ENCODE results near the gene TTLL8.
A peak's percentile ranks its signal among the peaks of the same experiment; 100 is the strongest.

TTLL8 gene

DNA sequence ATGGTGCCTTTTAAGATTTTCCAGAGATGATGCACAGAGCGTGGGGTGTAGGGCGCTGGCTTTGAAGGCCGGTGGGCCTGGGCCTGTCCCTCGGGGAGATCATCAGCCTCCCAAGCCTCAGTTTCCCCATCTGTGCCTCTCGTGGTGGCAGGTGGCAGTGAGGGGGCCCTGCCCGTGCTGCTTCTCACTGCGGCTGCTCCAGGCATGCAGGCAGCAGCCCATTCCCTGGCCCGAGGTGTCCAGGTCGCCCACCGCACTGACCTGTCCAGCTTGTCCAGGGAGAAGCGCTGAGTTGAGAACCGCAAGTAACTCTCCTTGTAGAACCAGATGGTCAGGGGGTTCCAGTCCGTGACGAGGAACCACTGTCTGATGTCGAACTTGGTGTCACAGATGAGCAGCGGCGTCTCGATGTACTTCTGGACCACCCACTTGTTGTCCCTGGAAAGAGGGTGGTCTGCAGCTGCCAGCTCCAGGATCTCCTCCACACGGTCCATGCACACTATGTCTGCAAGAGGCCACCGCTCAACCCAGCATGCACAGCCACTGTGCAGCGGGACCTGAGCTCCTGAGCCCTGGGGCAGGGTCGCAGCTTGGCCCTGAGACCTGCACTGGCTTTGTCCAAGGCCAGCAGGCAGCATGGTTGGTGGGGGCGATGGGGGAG lies 25.0 kb downstream of the TTLL8 start:
- DNase-seq (ENCODE audit: low read depth) = no peak
- H3K4me3 ChIP-seq (ENCODE audit: low read depth, low read length) = no peak overlapping the region
- TF ChIP-seq, protein P1, sequence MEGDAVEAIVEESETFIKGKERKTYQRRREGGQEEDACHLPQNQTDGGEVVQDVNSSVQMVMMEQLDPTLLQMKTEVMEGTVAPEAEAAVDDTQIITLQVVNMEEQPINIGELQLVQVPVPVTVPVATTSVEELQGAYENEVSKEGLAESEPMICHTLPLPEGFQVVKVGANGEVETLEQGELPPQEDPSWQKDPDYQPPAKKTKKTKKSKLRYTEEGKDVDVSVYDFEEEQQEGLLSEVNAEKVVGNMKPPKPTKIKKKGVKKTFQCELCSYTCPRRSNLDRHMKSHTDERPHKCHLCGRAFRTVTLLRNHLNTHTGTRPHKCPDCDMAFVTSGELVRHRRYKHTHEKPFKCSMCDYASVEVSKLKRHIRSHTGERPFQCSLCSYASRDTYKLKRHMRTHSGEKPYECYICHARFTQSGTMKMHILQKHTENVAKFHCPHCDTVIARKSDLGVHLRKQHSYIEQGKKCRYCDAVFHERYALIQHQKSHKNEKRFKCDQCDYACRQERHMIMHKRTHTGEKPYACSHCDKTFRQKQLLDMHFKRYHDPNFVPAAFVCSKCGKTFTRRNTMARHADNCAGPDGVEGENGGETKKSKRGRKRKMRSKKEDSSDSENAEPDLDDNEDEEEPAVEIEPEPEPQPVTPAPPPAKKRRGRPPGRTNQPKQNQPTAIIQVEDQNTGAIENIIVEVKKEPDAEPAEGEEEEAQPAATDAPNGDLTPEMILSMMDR (IDR thresholded peaks at IDR 0.05; ENCODE audit: low read depth, low read length, missing control alignments) = no peak

DNA sequence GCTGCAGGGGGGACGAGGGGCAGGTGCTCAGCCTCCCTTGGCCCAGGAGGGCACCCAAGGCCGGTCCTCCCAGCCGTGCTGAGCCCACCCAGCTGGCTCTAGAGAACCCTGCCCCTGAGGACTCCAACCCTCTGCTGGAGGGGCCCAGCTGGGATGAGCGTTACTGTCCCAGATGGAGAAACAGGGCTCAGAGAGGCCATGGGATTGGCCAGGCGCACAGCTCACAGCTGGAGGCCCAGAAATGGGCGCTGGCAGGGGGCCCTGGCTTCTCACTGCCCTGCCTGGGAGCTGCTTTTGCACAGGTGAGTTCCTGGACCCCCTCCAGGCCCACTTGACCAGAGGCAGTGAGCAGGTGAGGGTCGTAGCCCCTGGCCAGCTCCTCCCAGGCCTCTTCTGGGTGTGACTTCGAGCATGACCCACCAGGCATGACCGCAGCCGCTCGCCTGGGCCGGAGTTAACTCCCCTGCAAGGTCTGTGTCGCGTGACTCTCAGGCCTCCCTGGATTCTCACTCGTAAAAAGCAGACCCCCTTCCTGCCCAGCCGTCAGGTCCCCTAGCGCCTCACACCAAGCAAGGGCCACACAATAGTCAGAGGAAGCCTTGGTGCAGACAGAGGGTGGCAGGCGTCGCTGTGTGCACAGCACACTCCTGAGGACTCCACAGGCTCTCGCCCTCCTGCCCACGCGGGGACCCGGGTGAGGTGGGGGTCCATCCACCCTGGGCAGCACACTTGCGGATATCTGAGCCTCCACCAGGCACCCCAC lies 25.8 kb downstream of the TTLL8 start:
- no peak for DNase-seq (ENCODE audit: low read depth)
- TF ChIP-seq, protein P1 (IDR thresholded peaks at IDR 0.05; ENCODE audit: low read depth, low read length, missing control alignments) = no peak

DNA sequence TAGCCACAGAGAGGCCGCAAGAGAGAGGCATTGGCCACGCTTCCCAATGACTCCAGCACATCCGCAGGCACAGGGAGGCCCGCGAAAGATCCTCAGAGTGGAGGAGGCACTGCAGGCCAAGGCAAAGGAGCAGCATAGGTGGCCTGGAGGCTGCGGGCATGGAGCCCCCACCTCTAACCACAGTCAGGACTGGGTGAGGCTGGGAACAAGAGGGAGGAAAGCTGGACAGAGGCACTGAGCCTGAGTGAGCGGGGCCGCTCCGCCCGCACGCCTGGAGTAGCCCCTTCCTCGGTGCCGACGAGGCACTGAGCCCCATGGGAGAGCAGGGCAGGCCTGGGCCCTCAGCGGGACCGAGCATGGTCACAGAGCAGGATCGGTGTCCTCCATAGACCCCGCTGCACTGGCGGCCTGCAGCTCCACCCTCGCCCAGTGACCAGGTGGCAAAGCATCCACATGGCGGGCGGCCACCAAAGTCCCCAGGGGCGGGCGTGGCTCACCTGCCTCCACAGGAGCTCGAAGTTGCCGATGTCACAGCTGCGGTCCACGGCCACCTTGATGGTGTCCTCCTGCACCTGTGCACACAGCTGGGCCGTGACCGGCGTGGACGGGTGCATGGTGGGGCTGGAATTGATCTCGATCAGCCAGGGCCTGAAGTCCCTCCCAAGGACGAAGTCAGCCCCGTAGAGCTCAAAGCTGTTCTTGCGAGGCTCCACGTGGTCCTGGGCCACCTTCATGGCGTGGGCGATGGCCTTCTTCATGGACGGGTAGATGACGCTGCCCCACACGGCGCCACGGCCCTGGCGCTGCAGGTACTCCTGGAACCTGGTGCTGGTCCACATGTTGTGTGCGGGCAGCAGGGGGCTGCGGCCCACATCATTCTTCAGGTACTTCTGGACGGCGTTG lies 26.7 kb downstream of the TTLL8 start:
- TF ChIP-seq, protein P1 (IDR thresholded peaks at IDR 0.05; ENCODE audit: low read depth, low read length, missing control alignments) = no peak
- DNase-seq (ENCODE audit: low read depth) = no peak
- H3K4me3 ChIP-seq (ENCODE audit: low read depth, low read length) = no peak overlapping the region

More for the DNA sequence above, 25.8 kb downstream of the TTLL8 start:
- no peak overlapping the region for H3K4me3 ChIP-seq (ENCODE audit: low read depth, low read length)

DNA sequence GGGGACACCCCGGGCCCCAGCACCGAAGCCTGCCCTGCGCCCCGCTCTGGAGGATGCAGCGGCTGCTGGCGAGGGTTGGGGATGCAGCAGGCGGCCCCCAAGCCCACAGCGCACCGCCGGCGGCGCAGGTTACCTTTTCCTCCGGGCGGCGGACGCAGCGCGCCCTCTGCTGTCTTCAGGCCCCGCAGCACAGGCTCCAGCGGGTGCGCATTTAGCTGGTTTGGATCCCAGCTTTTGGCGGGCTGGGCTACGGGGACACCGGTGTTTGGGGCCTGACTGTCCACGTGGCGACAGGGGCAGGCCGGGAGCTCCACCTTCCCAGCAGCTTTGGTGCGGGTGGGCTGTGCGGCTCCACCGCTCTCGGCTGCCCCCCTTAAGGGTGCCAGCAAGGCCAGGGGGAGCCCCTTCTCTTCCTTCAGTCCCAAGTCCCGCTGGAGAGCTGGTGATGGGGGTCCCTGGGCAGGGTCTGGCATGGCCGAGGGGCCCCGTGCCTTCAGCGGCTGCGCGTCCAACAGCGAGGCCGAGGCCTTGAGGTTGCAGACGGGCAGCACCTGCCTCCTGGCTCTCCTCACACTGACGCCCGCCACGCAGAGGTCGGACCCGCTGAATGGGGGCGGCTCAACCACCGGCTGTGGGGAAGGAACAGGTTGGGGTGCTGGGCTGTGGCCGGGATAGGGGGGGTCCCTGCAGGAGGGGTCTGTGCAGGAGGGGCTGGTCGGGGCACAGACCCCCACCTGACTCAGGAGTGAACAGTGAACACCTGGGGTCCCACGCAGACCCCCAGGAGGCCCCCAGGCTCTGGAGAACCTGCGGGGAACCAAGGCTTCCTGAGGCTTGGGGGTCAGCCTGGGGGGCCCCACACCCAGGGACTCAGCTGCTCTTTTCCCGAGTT lies 27.6 kb downstream of the TTLL8 start:
- TF ChIP-seq, protein P1 (IDR thresholded peaks at IDR 0.05; ENCODE audit: low read depth, low read length, missing control alignments) = peak; percentile 83
- DNase-seq (ENCODE audit: low read depth) = peak; percentile 30
- no peak overlapping the region for H3K4me3 ChIP-seq (ENCODE audit: low read depth, low read length)

DNA sequence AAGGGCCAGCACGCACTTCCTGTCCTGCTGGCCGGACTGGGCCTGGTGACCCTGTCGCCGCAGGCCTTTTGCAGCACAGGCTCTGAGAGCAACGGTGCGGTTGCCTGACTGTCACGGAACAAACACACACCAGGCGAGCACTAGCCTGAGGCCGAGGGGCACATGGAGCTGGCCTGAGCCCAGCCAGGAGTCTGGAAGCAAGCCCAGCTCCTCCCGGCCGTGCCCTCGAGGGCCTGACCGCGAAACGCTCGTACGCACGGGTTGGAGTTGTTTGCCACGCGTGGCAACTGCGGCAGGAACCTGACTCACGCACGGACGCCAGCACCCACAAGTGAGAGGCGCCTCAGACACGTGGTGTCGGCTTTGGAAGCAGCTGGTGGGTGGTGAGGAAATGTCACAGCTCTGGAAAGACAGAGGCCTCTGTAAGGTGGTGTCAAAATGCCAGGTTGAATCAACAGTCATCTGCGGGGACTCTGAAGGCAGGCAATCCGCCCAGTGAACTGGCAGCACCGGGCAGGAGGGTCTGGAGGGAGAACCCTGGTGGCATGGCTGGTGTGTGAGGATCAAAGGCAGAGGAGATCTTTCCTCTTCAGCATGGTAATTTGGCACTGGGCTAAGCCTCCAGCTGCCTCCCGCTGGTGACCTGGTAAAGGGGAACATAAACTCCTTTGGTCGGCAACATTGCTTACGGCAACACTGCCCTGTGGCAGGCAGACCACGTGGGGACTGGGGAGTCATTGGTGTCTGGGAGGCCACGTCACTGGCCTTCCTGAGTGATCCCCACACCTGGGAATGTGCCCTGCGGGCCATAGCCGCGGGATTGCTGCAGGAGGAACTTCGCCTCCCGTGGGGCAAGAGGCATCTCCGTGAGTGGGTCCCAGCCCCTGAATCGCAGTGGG lies 30.2 kb downstream of the TTLL8 start:
- DNase-seq (ENCODE audit: low read depth) = no peak
- H3K4me3 ChIP-seq (ENCODE audit: low read depth, low read length) = no peak overlapping the region
- TF ChIP-seq, protein P1 (IDR thresholded peaks at IDR 0.05; ENCODE audit: low read depth, low read length, missing control alignments) = no peak
